ENCODE results near the gene CMYA5. TPM values are rescaled to one million over a fixed set of nuclear protein-coding genes. Genes with fewer than 3 reads are reported as not detected.

CMYA5 gene
- total RNA-seq, 2 experiments from 2014 or later: 0.21 to 0.25 TPM

DNA sequence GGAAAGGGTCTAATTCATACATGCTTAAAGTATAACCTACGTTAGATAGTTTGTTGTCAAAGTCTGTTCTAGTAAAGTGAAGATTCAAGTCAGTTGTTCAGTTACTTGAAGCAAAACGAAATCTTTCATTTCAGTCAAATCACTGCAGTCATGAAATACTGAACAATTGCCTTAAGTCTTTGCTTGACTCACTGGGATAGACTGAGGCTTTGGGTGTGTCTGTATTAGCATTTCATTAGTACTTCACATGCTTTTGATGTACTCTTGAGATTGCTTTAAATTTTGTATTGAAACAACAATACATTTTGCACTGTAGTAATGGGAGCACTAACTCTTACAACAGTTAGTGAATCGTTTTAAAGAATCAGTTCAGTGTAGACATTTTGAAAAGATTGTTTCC lies 4.0 kb upstream of the CMYA5 start:
- CTCF ChIA-PET: interaction anchor here (0.7 kb wide), 2 partner anchors 17 to 219 kb away, joined by 3 read pairs; no protein-coding TSS in a partner anchor
- ATAC-seq: no peak
- no peak for DNase-seq

GRCh38 chr5:79686799-79687198 lies 2.8 kb upstream of the CMYA5 start:
- H3K4me1 Mint-ChIP-seq: peaks cover 14% of the 10 kb centered on the region
- no peaks in the 10 kb centered on the region for H3K27me3 Mint-ChIP-seq
- H3K9me3 Mint-ChIP-seq (ENCODE audit: low read depth): peaks cover 3% of the 10 kb centered on the region
- H3K27ac Mint-ChIP-seq: no peak overlapping the region
- no peak for ATAC-seq
- ChIA-PET POLR2A (no interaction called here), CTCF (interaction anchor here (1.2 kb wide), 1 partner anchor 8 kb away, joined by 3 read pairs; no protein-coding TSS in a partner anchor)
- intact Hi-C loops (cut with DNase I, micrococcal nuclease): no loop called here
- DNase-seq: no peak
- H3K4me3 Mint-ChIP-seq: no peak overlapping the region
- H3K36me3 Mint-ChIP-seq (ENCODE audit: low read depth): peaks cover 56% of the 10 kb centered on the region

More for the DNA sequence above, 4.0 kb upstream of the CMYA5 start:
- H3K4me1 Mint-ChIP-seq: peaks cover 23% of the 10 kb centered on the region
- POLR2A ChIA-PET: interaction anchor here (0.6 kb wide), 1 partner anchor 22 kb away, joined by 3 read pairs; no protein-coding TSS in a partner anchor
- intact Hi-C loops (cut with DNase I, micrococcal nuclease): no loop called here
- peaks cover 3% of the 10 kb centered on the region for H3K9me3 Mint-ChIP-seq (ENCODE audit: low read depth)
- H3K36me3 Mint-ChIP-seq (ENCODE audit: low read depth): peaks cover 62% of the 10 kb centered on the region
- H3K27me3 Mint-ChIP-seq: no peaks in the 10 kb centered on the region
- no peak overlapping the region for H3K4me3 Mint-ChIP-seq
- no peak overlapping the region for H3K27ac Mint-ChIP-seq

DNA sequence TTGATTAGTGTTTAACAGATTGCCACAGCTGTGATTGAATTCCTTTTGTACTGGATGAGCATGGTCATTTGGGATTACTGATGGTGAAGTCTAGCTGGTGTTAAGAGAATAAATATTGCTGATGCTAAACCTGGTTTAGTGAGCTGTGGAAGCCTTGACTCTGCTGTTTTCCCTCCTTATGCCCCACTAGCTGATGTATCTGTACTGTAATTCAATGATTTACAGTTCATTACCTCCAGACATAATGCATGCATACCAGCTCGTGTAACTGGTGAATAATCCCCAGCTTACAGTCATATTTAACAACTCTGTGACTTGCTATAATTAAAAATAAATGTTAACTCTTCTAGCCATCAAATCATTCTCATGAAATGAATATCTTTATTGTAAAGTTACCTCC lies 1.7 kb upstream of the CMYA5 start:
- H3K4me3 Mint-ChIP-seq: no peak overlapping the region
- intact Hi-C loops (cut with DNase I, micrococcal nuclease): no loop called here
- peaks cover 46% of the 10 kb centered on the region for H3K36me3 Mint-ChIP-seq (ENCODE audit: low read depth)
- peaks cover 8% of the 10 kb centered on the region for H3K4me1 Mint-ChIP-seq
- H3K9me3 Mint-ChIP-seq (ENCODE audit: low read depth): peaks cover 3% of the 10 kb centered on the region
- ChIA-PET POLR2A (no interaction called here), CTCF (interaction anchor here (1.3 kb wide), 1 partner anchor 166 kb away, joined by 3 read pairs; no protein-coding TSS in a partner anchor)
- no peak overlapping the region for H3K27ac Mint-ChIP-seq
- DNase-seq (no peak), ATAC-seq (no peak)
- no peaks in the 10 kb centered on the region for H3K27me3 Mint-ChIP-seq

GRCh38 chr5:79691007-79691406 lies 1.4 kb downstream of the CMYA5 start:
- intact Hi-C loops (cut with DNase I, micrococcal nuclease): no loop called here
- CTCF ChIA-PET: interaction anchor here (1.0 kb wide), 1 partner anchor 11 kb away, joined by 3 read pairs; no protein-coding TSS in a partner anchor
- ATAC-seq (no peak), DNase-seq (no peak)
- Mint-ChIP-seq H3K4me3 (no peak overlapping the region), H3K36me3 (ENCODE audit: low read depth) (peaks cover 32% of the 10 kb centered on the region), H3K27ac (no peak overlapping the region), H3K27me3 (no peaks in the 10 kb centered on the region), H3K9me3 (ENCODE audit: low read depth) (peaks cover 3% of the 10 kb centered on the region), H3K4me1 (peaks cover 2% of the 10 kb centered on the region)
- POLR2A ChIA-PET: no interaction called here

- Mint-ChIP-seq H3K4me1 (no peaks in the 10 kb centered on the region), H3K27ac (no peak overlapping the region), H3K27me3 (no peaks in the 10 kb centered on the region), H3K4me3 (no peak overlapping the region), H3K9me3 (ENCODE audit: low read depth) (peaks cover 3% of the 10 kb centered on the region), H3K36me3 (ENCODE audit: low read depth) (peaks cover 19% of the 10 kb centered on the region)
- ATAC-seq (no peak), DNase-seq (no peak)
- POLR2A ChIA-PET: no interaction called here
- intact Hi-C loops (cut with DNase I, micrococcal nuclease): no loop called here
- CTCF ChIA-PET: no interaction called here
These were observed 3.0 kb downstream of the CMYA5 start for GRCh38 chr5:79692596-79692995.

- intact Hi-C loops (cut with DNase I, micrococcal nuclease): no loop called here
- Mint-ChIP-seq H3K4me3 (no peak overlapping the region), H3K27me3 (no peaks in the 10 kb centered on the region), H3K36me3 (ENCODE audit: low read depth) (peaks cover 8% of the 10 kb centered on the region), H3K9me3 (ENCODE audit: low read depth) (no peaks in the 10 kb centered on the region), H3K4me1 (peaks cover under 1% of the 10 kb centered on the region), H3K27ac (no peak overlapping the region)
- no peak for ATAC-seq
- no peak for DNase-seq
- ChIA-PET POLR2A (no interaction called here), CTCF (interaction anchor here (1.1 kb wide), 1 partner anchor 390 kb away, joined by 3 read pairs; no protein-coding TSS in a partner anchor)
These were observed 4.5 kb downstream of the CMYA5 start for GRCh38 chr5:79694183-79694582.

DNA sequence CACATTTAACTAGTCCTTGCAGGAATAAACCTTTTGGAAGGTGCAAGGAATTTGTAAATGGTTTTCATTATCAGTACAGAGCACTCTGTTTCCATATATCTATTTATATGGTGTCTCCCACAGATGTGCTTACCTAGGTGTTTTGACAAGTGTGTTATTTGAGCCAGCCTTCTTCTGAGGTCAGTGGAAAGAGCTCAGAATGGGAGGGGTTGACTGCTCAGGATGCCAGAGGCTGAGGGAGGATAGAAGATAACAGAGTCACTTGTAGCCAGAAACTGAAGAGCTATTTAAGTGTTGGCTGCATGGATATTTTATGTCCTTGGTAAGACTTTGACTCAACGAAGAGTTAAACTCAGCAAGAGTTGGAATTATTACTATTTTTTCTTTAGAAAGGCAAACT lies 5.0 kb downstream of the CMYA5 start:
- no peaks in the 10 kb centered on the region for H3K27me3 Mint-ChIP-seq
- peaks cover 8% of the 10 kb centered on the region for H3K36me3 Mint-ChIP-seq (ENCODE audit: low read depth)
- H3K4me1 Mint-ChIP-seq: peaks cover 6% of the 10 kb centered on the region
- H3K27ac Mint-ChIP-seq: no peak overlapping the region
- POLR2A ChIA-PET: no interaction called here
- H3K4me3 Mint-ChIP-seq: no peak overlapping the region
- ATAC-seq: no peak
- DNase-seq: no peak
- intact Hi-C loops (cut with DNase I, micrococcal nuclease): no loop called here
- no peaks in the 10 kb centered on the region for H3K9me3 Mint-ChIP-seq (ENCODE audit: low read depth)
- CTCF ChIA-PET: interaction anchor here (0.8 to 1.3 kb wide), 3 partner anchors 8 to 390 kb away, joined by 3 to 4 read pairs (median 3); no protein-coding TSS in a partner anchor

DNA sequence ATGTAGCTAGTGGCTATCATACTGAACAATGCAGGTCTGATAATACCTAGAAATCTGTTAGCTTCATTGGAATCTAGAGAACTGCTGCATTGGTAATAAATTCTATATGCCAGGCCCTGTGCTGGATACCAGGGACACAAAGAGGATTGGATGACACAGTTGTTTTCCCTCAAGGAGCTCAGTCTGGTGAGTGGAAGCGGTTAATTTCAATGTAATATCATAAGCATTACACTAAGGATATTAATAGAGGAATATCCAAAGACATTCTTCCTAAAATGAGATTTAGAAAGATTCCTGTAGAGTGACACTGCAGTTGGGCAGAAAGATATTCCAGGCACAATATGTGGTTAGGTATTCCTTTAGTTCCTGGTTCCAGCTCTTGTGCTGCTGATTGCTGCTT lies 5.9 kb downstream of the CMYA5 start:
- ChIA-PET CTCF (interaction anchor here (0.6 to 1.3 kb wide), 2 partner anchors 11 to 1299 kb away, joined by 3 to 4 read pairs; no protein-coding TSS in a partner anchor), POLR2A (no interaction called here)
- Mint-ChIP-seq H3K9me3 (ENCODE audit: low read depth) (no peaks in the 10 kb centered on the region), H3K4me3 (no peak overlapping the region), H3K4me1 (peaks cover 13% of the 10 kb centered on the region), H3K36me3 (ENCODE audit: low read depth) (peaks cover 4% of the 10 kb centered on the region), H3K27ac (no peak overlapping the region), H3K27me3 (no peaks in the 10 kb centered on the region)
- DNase-seq (no peak), ATAC-seq (no peak)
- intact Hi-C loops (cut with DNase I, micrococcal nuclease): no loop called here

GRCh38 chr5:79697222-79698170 lies 7.9 kb downstream of the CMYA5 start:
- no peaks in the 10 kb centered on the region for H3K36me3 Mint-ChIP-seq (ENCODE audit: low read depth)
- POLR2A ChIA-PET: interaction anchor here (0.6 kb wide), 1 partner anchor 631 kb away, joined by 3 read pairs; no protein-coding TSS in a partner anchor
- DNase-seq (no peak), ATAC-seq (peak; percentile 51)
- H3K4me1 Mint-ChIP-seq: peaks cover 13% of the 10 kb centered on the region
- intact Hi-C loops (cut with DNase I, micrococcal nuclease): no loop called here
- H3K27me3 Mint-ChIP-seq: no peaks in the 10 kb centered on the region
- H3K27ac Mint-ChIP-seq: no peak overlapping the region
- H3K9me3 Mint-ChIP-seq (ENCODE audit: low read depth): no peaks in the 10 kb centered on the region
- H3K4me3 Mint-ChIP-seq: no peak overlapping the region
- CTCF ChIA-PET: interaction anchor here (0.6 to 1.4 kb wide), 4 partner anchors 12 to 386 kb away, joined by 3 to 10 read pairs (median 6); no protein-coding TSS in a partner anchor

DNA sequence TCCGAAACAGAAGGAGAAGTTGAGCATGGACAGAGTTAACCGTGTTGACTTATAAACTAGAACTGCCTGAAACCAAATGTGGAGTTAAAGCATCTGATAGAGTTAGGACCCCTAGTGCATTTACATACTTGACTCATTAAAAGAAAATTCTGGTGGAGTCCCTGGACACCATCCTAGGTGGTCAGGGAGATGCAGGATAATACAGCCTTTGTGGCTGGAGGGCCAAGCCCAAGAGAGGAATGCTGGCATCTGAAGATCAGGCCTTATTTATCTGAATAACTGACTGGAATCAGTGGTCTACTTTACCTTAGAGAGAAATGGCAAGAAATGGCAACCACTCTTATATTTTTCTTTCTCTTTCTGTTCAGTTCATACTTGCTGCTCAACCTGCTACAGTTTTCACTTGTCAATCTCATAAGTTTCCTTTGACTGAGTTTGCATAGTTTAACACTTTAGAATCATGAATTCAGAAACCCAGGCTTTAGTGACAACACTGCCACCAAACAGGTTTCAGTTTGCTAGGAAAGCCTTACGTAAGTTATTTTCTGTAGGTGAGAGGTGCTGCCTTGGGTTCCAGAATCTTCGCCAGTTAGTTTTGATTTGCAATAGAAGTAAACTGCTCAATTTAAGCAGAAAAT lies 10.2 kb downstream of the CMYA5 start:
- Mint-ChIP-seq H3K27ac (peak overlapping the region; percentile 74), H3K27me3 (no peaks in the 10 kb centered on the region), H3K9me3 (ENCODE audit: low read depth) (no peaks in the 10 kb centered on the region), H3K4me3 (no peak overlapping the region), H3K36me3 (ENCODE audit: low read depth) (no peaks in the 10 kb centered on the region), H3K4me1 (peaks cover 15% of the 10 kb centered on the region)
- ChIA-PET POLR2A (no interaction called here), CTCF (no interaction called here)
- DNase-seq (no peak), ATAC-seq (peak; percentile 88)
- intact Hi-C loops (cut with DNase I, micrococcal nuclease): no loop called here

GRCh38 chr5:79702606-79703380 lies 13.2 kb downstream of the CMYA5 start:
- no peak for ATAC-seq
- no peak overlapping the region for H3K27ac Mint-ChIP-seq
- ChIA-PET CTCF (interaction anchor here (0.7 to 3.2 kb wide), 10 partner anchors 10 to 381 kb away, joined by 3 to 17 read pairs (median 3); no protein-coding TSS in a partner anchor), POLR2A (no interaction called here)
- peaks cover 2% of the 10 kb centered on the region for H3K36me3 Mint-ChIP-seq (ENCODE audit: low read depth)
- H3K4me3 Mint-ChIP-seq: no peak overlapping the region
- H3K9me3 Mint-ChIP-seq (ENCODE audit: low read depth): peaks cover 3% of the 10 kb centered on the region
- DNase-seq: peak; percentile 62
- no peaks in the 10 kb centered on the region for H3K27me3 Mint-ChIP-seq
- intact Hi-C loops (cut with DNase I, micrococcal nuclease): loop anchor here (1.0 to 2.0 kb wide), 3 partner anchors 154 to 380 kb away; no protein-coding TSS in a partner anchor
- peaks cover 15% of the 10 kb centered on the region for H3K4me1 Mint-ChIP-seq
